IPS-NIHi7 (cell line): ENCODE data around the gene PCDHB14.
A peak's percentile ranks its signal among the peaks of the same experiment; 100 is the strongest.
"Not testable (repeated sequence)": the region's sequence is repeated elsewhere in the genome, so short reads cannot be mapped to it uniquely, and the experiment has no call there.

ENCODE experiments used
- DNase-seq: peaks from one replicate; pipeline ENCODE4 v3.0.0; 2012; ENCODE audit warnings: mixed read lengths; ENCODE audit errors: extremely low spot score

PCDHB14 gene

GRCh38 chr5:141223112-141223783 is at the start of gene PCDHB14:
Gene PCDHB14 (plus strand): TSS chr5:141223343. CDS start chr5:141223506, 163 bp downstream.
- DNase-seq = peak; percentile 76

- not testable (repeated sequence) for DNase-seq
Measured at GRCh38 chr5:141174291-141175104, 48.6 kb upstream of the PCDHB14 start.

GRCh38 chr5:141175933-141176332 is 47.2 kb upstream of the PCDHB14 start:
- DNase-seq = no peak

- not testable (repeated sequence) for DNase-seq
Measured at GRCh38 chr5:141177577-141178191, 45.5 kb upstream of the PCDHB14 start, which contains the start of gene PCDHB8. Gene PCDHB8 (plus strand): TSS chr5:141177790. CDS start chr5:141178035, 245 bp downstream.

GRCh38 chr5:141179371-141179770 is 43.8 kb upstream of the PCDHB14 start:
- not testable (repeated sequence) for DNase-seq

- DNase-seq = not testable (repeated sequence)
Measured at GRCh38 chr5:141179876-141180275, 43.3 kb upstream of the PCDHB14 start.

- no peak for DNase-seq
Measured at GRCh38 chr5:141180313-141180712, 42.8 kb upstream of the PCDHB14 start.

GRCh38 chr5:141182248-141182647 is 40.9 kb upstream of the PCDHB14 start, which contains the start of gene PCDHB16:
Gene PCDHB16 (plus strand): TSS chr5:141182387. CDS start chr5:141182560, 173 bp downstream.
- DNase-seq = peak; percentile 62

- not testable (repeated sequence) for DNase-seq
Measured at GRCh38 chr5:141184117-141184855, 38.9 kb upstream of the PCDHB14 start.

GRCh38 chr5:141186897-141187512 is 36.1 kb upstream of the PCDHB14 start, which contains the start of gene PCDHB9:
Gene PCDHB9 (plus strand): TSS chr5:141187161. CDS start chr5:141187319, 158 bp downstream.
- peak; percentile 69 for DNase-seq

GRCh38 chr5:141188682-141189081 is 34.5 kb upstream of the PCDHB14 start:
- DNase-seq = not testable (repeated sequence)

GRCh38 chr5:141189131-141189530 is 34.0 kb upstream of the PCDHB14 start:
- not testable (repeated sequence) for DNase-seq

- DNase-seq = peak; percentile 67
Measured at GRCh38 chr5:141192110-141192725, 30.9 kb upstream of the PCDHB14 start, which contains the start of gene PCDHB10. Gene PCDHB10 (plus strand): TSS chr5:141192353. CDS start chr5:141192553, 200 bp downstream.

- not testable (repeated sequence) for DNase-seq
Measured at GRCh38 chr5:141194332-141194731, 28.8 kb upstream of the PCDHB14 start.

- DNase-seq = no peak
Measured at GRCh38 chr5:141196363-141196762, 26.8 kb upstream of the PCDHB14 start.

GRCh38 chr5:141199359-141200235 is 23.5 kb upstream of the PCDHB14 start, which contains the start of gene PCDHB11:
Gene PCDHB11 (plus strand): TSS chr5:141199627. CDS start chr5:141199775, 148 bp downstream.
- DNase-seq = peak; percentile 24

- DNase-seq = not testable (repeated sequence)
Measured at GRCh38 chr5:141201126-141201525, 22.0 kb upstream of the PCDHB14 start.

GRCh38 chr5:141201646-141202045 is 21.5 kb upstream of the PCDHB14 start:
- not testable (repeated sequence) for DNase-seq

GRCh38 chr5:141208478-141208877 is 14.7 kb upstream of the PCDHB14 start, which contains the start of gene PCDHB12:
Gene PCDHB12 (plus strand): TSS chr5:141208719. CDS start chr5:141208908, 189 bp downstream.
- peak; percentile 23 for DNase-seq
